ENCODE measurements around the gene NHS.

The NHS gene

DNA sequence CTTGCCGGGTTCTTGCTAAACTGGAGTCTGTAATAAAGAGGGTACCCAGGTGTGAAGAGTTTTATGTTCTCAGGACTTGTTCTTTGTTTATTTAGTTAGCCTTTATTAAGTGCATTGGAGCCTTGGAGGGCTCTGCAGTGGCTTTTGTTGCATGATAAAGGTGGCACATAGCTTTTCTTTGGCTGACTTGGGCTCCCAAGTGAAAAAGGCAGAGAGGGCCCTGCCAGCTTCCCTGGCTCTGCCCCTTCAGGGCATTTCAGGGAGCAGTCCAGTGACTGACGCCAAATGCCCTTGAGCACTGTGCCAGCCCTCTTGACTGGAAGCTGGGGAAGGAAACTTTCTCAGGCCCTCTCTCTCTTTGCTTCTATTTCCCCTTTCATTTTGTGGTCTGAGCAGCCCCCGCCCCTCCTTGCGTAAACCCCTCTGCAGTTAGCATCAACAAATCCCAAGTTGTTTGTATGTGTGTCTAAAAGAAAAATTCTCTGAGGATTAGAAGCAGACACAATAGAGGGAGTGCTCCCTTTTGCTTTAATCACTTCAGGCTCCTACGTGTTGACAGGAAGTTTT lies 152.2 kb downstream of the NHS start:
- no peak overlapping the region for H3K4me2 ChIP-seq
- H3K27ac ChIP-seq, result no peak overlapping the region
- H4K20me1 ChIP-seq (ENCODE audit: insufficient read depth), result no peaks in the 10 kb centered on the region
- no peaks in the 10 kb centered on the region for H3K27me3 ChIP-seq (ENCODE audit: insufficient read depth, low read depth)
- no peak overlapping the region for H2AFZ ChIP-seq (ENCODE audit: low read depth)
- H3K4me3 ChIP-seq (IDR thresholded peaks at IDR 0.05; ENCODE audit: insufficient read depth, low read depth, low read length), result no peak overlapping the region
- no peaks in the 10 kb centered on the region for H3K79me2 ChIP-seq (ENCODE audit: insufficient read depth, low read depth)
- H3K36me3 ChIP-seq (ENCODE audit: insufficient read depth), result no peaks in the 10 kb centered on the region
- H3K9ac ChIP-seq, result no peak overlapping the region
- TF ChIP-seq, protein P1, sequence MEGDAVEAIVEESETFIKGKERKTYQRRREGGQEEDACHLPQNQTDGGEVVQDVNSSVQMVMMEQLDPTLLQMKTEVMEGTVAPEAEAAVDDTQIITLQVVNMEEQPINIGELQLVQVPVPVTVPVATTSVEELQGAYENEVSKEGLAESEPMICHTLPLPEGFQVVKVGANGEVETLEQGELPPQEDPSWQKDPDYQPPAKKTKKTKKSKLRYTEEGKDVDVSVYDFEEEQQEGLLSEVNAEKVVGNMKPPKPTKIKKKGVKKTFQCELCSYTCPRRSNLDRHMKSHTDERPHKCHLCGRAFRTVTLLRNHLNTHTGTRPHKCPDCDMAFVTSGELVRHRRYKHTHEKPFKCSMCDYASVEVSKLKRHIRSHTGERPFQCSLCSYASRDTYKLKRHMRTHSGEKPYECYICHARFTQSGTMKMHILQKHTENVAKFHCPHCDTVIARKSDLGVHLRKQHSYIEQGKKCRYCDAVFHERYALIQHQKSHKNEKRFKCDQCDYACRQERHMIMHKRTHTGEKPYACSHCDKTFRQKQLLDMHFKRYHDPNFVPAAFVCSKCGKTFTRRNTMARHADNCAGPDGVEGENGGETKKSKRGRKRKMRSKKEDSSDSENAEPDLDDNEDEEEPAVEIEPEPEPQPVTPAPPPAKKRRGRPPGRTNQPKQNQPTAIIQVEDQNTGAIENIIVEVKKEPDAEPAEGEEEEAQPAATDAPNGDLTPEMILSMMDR (conservative IDR thresholded peaks at IDR 0.05; ENCODE audit: low read depth, low read length), result no peak
- peaks cover 5% of the 10 kb centered on the region for H3K4me1 ChIP-seq (ENCODE audit: low read depth, poor library complexity, severe bottlenecking)

DNA sequence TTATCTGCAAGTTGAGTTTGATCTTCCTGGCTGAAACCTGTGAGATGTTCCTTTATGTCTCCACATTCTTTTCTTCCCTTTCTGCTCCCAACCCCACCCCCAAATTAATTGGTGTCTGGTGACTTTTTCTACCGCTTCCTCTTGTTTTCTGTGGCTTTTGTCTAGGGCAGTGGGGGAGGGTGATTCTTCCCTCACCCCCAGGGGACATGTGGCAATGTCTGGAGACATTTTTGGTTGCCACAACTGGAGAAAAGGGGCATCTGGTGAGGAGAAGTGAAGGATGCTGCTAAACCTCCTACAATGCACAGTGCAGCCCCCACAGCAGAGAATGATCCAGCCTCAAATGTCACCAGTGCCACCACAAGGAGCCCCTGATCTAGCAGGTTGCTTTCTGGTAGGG lies 152.9 kb downstream of the NHS start:
- H3K9ac ChIP-seq, result no peak overlapping the region
- H4K20me1 ChIP-seq (ENCODE audit: insufficient read depth), result no peaks in the 10 kb centered on the region
- H3K36me3 ChIP-seq (ENCODE audit: insufficient read depth), result no peaks in the 10 kb centered on the region
- H2AFZ ChIP-seq (ENCODE audit: low read depth), result no peak overlapping the region
- H3K79me2 ChIP-seq (ENCODE audit: insufficient read depth, low read depth), result no peaks in the 10 kb centered on the region
- no peak overlapping the region for H3K4me3 ChIP-seq (IDR thresholded peaks at IDR 0.05; ENCODE audit: insufficient read depth, low read depth, low read length)
- TF ChIP-seq, protein P1 (conservative IDR thresholded peaks at IDR 0.05; ENCODE audit: low read depth, low read length), result no peak
- H3K27me3 ChIP-seq (ENCODE audit: insufficient read depth, low read depth), result no peaks in the 10 kb centered on the region
- no peak overlapping the region for H3K4me2 ChIP-seq
- H3K27ac ChIP-seq, result no peak overlapping the region
- no peaks in the 10 kb centered on the region for H3K4me1 ChIP-seq (ENCODE audit: low read depth, poor library complexity, severe bottlenecking)

DNA sequence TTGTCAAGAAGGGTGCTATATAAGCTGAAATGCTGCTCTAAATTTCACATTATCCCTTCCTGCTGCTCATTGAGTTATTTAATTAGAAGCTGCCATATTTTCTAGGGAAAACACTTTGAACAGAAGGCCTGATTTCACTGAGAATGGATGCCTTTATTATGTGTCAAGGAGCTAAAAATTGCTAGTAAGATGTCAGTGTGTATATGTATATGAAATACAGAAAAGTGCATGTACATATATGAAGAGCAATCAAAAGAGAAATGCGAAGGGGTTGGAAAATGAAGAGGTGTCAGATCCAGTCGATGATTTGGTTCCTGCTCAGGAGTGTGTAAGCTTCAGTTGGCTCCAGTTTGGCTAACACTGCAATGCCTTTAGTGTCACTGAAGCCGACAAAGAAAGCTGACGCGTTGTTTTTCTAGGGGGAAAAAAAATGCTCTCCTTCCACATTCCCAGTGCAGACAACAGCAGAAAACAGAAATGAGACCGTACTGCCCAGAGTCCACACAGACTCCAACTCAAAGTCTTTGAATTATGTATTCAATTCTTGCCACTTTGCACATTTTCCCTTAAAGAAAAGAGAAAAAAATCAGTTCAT lies 154.2 kb downstream of the NHS start:
- Histone ChIP-seq H3K4me2 (no peak overlapping the region), H3K27ac (no peak overlapping the region), H3K79me2 (ENCODE audit: insufficient read depth, low read depth) (no peaks in the 10 kb centered on the region), H3K9ac (no peak overlapping the region), H3K27me3 (ENCODE audit: insufficient read depth, low read depth) (no peaks in the 10 kb centered on the region), H3K36me3 (ENCODE audit: insufficient read depth) (no peaks in the 10 kb centered on the region), H3K4me1 (ENCODE audit: low read depth, poor library complexity, severe bottlenecking) (no peaks in the 10 kb centered on the region), H3K4me3 (IDR thresholded peaks at IDR 0.05; ENCODE audit: insufficient read depth, low read depth, low read length) (no peak overlapping the region), H2AFZ (ENCODE audit: low read depth) (no peak overlapping the region), H4K20me1 (ENCODE audit: insufficient read depth) (no peaks in the 10 kb centered on the region)
- TF ChIP-seq, protein P1 (conservative IDR thresholded peaks at IDR 0.05; ENCODE audit: low read depth, low read length), result no peak

DNA sequence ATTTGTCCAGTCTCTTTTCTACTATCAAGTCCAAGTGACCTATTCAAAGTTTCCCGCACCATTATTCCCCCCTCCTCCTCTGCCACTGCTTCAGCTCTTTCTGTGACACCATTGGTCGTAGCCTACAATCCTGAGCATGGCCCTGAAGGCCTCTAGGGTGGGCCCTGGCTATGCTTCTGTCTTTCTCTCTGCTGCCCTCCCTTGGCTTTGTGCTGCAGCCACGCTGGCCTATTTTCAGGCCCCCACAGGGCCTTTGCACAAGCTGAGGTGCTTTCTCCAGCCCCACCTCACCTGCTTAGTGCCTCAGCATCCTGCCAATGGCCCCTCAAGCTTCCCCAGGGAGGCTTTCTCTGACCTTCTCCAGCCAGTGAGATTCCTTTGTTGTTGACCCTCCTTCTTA lies 156.5 kb downstream of the NHS start:
- Histone ChIP-seq H3K9ac (no peak overlapping the region), H3K4me3 (IDR thresholded peaks at IDR 0.05; ENCODE audit: insufficient read depth, low read depth, low read length) (no peak overlapping the region), H2AFZ (ENCODE audit: low read depth) (no peak overlapping the region), H3K27ac (no peak overlapping the region), H3K27me3 (ENCODE audit: insufficient read depth, low read depth) (no peaks in the 10 kb centered on the region), H4K20me1 (ENCODE audit: insufficient read depth) (no peaks in the 10 kb centered on the region), H3K4me2 (no peak overlapping the region), H3K36me3 (ENCODE audit: insufficient read depth) (no peaks in the 10 kb centered on the region), H3K79me2 (ENCODE audit: insufficient read depth, low read depth) (no peaks in the 10 kb centered on the region), H3K4me1 (ENCODE audit: low read depth, poor library complexity, severe bottlenecking) (no peaks in the 10 kb centered on the region)
- TF ChIP-seq, protein P1 (conservative IDR thresholded peaks at IDR 0.05; ENCODE audit: low read depth, low read length), result no peak
